ENCODE data around the gene ZNF697.

DNA sequence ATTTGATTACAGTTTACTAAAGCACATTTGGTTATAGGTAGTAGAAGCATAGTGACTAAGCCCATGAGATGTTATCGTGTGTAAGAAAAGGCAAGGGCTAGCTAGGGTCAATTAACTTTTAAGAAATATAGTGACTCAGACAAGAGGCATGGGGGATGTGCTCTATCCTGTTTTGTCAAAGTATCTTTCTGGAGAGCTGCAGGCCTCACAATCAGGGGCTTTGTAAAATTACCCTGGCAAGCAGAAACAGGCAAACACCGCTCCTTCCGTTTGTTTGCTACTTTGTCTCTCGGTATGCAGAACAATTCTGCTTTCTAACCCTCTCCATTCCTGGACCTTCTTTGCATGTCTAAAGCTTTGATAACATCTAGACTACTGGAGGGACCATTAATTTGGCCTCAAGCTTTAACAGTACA lies 26.1 kb upstream of the ZNF697 start:
- no peak for TF ChIP-seq CTCF (IDR thresholded peaks at IDR 0.05)
- no peak for TF ChIP-seq POLR2A (IDR thresholded peaks at IDR 0.05)

All from testis (tissue), 2 donors.